Pancreas (tissue), 10 donors: Measurements from ENCODE around the gene SLC8A1. TPM values are rescaled to one million over a fixed set of nuclear protein-coding genes. Genes with fewer than 3 reads are reported as not detected.

Experiments used
- ATAC-seq, 4 donors: fragments of 200-7000 bp; cut with Tn5 transposase; one replicate each; pipeline versions ENCODE4 v1.8.0 to v1.9.1; 2020; ENCODE audit warnings: mild to moderate bottlenecking in 4 of 4, moderate library complexity in 4 of 4
- DNase-seq, 6 donors: peaks; one replicate each; pipeline ENCODE4 v3.0.0-alpha.2; 2020
- FAIRE-seq: peaks from 2 replicates; lab custom pipeline; 2012; peaks lifted over from hg19 to GRCh38; lab: Jason Lieb, UNC
- H3K27ac ChIP-seq, 4 donors: fragments of 200-600 bp; sonication (generic); 1 replicate in 3 of 4; 2 replicates in 1 of 4; pipeline versions ENCODE4 v1.5.0 to v1.8.0; 2020
- H3K27me3 ChIP-seq, 4 donors: fragments of 200-600 bp; one replicate each; pipeline ENCODE4 v1.8.0; 2021
- H3K36me3 ChIP-seq, 3 donors: fragments of 200-600 bp; sonication (generic) in 1 of 3; one replicate each; pipeline versions ENCODE4 v1.5.0 to v1.8.0; 2020 to 2021
- H3K4me1 ChIP-seq, 3 donors: fragments of 200-600 bp; one replicate each; pipeline ENCODE4 v1.8.0; 2021
- H3K4me3 ChIP-seq, 4 donors: fragments of 200-600 bp; sonication (generic) in 2 of 4; one replicate each; pipeline versions ENCODE4 v1.5.0 to v1.8.0; 2020 to 2021
- H3K9me3 ChIP-seq, 4 donors: fragments of 200-600 bp; one replicate each; pipeline ENCODE4 v1.8.0; 2021
- WGBS, 2 donors: extraction: QIAGEN DNeasy Blood & Tissue Kit; methylation state at CpG; one replicate each; pipeline ENCODE4 v1.1.7; 2013; 5-methylcytosine and 5-hydroxymethylcytosine counted together
- intact Hi-C, 3 donors: fragments of 100-400 bp; cut with DNase I; formaldehyde crosslinking; loops; one replicate each; pipeline versions ENCODE4 v1.11.1 to v1.14.2; 2022
- polyA plus RNA-seq, 2 donors: library from polyadenylated mRNA; stranded (reverse); fragments of 200-250 nt; gene quantifications; one replicate each; pipeline ENCODE4 v1.2.3, GENCODE V29; 2013
- total RNA-seq, 6 donors: library from RNA; stranded (reverse); fragmentation: NEBNext Ultra II Directional in 4 of 6; extraction: Animal tissue kit (Norgen Biotek cat#: 25700) in 4 of 6; gene quantifications; one replicate each; pipeline versions ENCODE4 v1.2.1 to v1.2.4, GENCODE V29; 2021 to 2023
- TF ChIP-seq, protein P1 (sequence below), 4 donors: fragments of 200-600 bp; sonication (generic) in 3 of 4; IDR thresholded peaks; one replicate each; pipeline versions ENCODE4 v1.5.0 to v1.8.0; 2021; ENCODE audit warnings: antibody characterized with exemption in 4 of 4
- donor health status: healthy with polysubstance abuse.
- donor health status: DM: no; HTN: no; CAD: no; lungs with moderate emphysema.
- donor health status: DM: no; HTN: no; CAD: no.
- donor health status: control.
- donor health status: control.
- donor health status: Bipolar disorder and iron deficiency.
- donor health status: DM: yes; HTN: yes; CAD: no.
- donor health status: DM: no; HTN: no; CAD: no.
- donor health status: DM: no; HTN: no; CAD: no.
- donor health status: DM: yes; HTN: yes; CAD: no.

Gene SLC8A1
- total and polyA plus RNA-seq, 8 donors: 0.19 to 12.4 (median 2.3) TPM

DNA sequence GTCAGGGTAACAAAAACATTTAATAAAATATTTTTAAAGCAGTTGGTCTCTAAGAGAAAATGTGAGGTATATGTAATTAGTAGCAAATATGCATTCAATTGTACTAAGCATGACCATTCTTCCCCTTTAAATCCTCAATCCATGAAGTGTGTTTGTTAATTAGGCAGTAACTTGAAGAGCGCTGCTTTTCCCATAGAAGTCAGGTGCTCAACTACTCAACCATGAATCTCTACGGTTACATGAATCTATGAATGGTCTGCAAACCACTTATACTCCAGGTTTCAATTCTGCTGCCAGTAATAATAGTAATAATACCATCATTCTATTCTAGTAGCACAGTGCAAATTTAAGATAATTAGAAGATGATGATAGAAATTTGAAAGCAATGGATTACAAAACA, 55.8 kb downstream of the SLC8A1 start:
- 77 to 78% methylated on average over 2 of the region's 2 CpGs for WGBS, 2 donors
- Histone ChIP-seq H3K4me1 (no peaks in the 10 kb centered on the region), H3K27me3 (no peaks in the 10 kb centered on the region), H3K36me3 (no peaks in the 10 kb centered on the region), H3K4me3 (no peak overlapping the region), H3K9me3 (no peaks in the 10 kb centered on the region), H3K27ac (no peak overlapping the region)
- intact Hi-C loops: no loop called here
- ATAC-seq (no peak), FAIRE-seq (no peak), DNase-seq (no peak)
- TF ChIP-seq, protein P1, sequence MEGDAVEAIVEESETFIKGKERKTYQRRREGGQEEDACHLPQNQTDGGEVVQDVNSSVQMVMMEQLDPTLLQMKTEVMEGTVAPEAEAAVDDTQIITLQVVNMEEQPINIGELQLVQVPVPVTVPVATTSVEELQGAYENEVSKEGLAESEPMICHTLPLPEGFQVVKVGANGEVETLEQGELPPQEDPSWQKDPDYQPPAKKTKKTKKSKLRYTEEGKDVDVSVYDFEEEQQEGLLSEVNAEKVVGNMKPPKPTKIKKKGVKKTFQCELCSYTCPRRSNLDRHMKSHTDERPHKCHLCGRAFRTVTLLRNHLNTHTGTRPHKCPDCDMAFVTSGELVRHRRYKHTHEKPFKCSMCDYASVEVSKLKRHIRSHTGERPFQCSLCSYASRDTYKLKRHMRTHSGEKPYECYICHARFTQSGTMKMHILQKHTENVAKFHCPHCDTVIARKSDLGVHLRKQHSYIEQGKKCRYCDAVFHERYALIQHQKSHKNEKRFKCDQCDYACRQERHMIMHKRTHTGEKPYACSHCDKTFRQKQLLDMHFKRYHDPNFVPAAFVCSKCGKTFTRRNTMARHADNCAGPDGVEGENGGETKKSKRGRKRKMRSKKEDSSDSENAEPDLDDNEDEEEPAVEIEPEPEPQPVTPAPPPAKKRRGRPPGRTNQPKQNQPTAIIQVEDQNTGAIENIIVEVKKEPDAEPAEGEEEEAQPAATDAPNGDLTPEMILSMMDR (IDR thresholded peaks at IDR 0.05): no peak

DNA sequence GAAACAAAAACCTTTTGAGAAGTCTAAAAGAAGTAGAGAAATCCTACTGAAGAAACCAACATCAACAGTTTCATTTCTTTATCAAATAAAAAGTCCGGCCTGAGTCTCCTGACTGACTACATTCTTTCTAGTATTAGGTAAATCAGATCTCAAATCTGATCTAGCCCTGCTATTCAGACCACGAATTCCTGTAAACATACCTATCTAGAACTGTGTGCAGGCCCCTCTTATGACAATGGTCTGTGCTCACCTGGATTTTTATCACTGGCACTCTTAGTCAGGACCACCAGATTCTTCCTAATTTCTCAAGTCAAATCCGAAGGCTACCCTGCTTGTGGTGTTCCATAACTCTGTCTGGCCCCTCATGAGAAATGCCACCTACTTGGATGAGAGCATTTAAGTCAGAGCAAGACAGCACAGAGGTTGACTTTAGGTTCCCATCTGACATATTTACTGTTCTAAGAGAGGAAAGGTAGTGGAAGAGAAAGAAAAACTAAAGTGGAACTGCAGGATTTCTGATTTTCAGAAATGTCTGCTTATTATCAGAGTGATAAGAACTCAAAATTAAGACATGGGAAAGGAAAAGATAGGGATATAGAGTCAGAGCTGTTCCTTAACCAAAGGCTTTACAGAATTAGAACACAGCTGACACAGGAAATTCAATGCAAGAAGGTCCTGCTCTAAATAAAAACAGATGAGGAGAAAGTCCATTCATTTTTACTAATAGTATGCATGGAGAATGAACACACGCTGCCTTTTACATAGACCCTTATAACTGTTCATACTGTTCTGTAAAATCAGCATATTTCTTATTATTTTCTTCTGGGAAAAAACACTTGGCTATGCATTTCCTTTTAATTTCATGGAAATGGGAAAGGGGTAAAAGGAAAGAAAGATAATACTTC, 56.5 kb downstream of the SLC8A1 start:
- FAIRE-seq (no peak), DNase-seq (no peak), ATAC-seq (peak in 1 of 4 donors; percentile 60)
- H3K9me3 ChIP-seq: no peaks in the 10 kb centered on the region
- no peaks in the 10 kb centered on the region for H3K27me3 ChIP-seq
- WGBS, 2 donors: 33 to 34% methylated on average over 4 of the region's 4 CpGs
- no peaks in the 10 kb centered on the region for H3K4me1 ChIP-seq
- TF ChIP-seq, protein P1 (IDR thresholded peaks at IDR 0.05): no peak
- no peak overlapping the region for H3K4me3 ChIP-seq
- H3K27ac ChIP-seq: no peak overlapping the region
- intact Hi-C loops: no loop called here
- H3K36me3 ChIP-seq: no peaks in the 10 kb centered on the region

DNA sequence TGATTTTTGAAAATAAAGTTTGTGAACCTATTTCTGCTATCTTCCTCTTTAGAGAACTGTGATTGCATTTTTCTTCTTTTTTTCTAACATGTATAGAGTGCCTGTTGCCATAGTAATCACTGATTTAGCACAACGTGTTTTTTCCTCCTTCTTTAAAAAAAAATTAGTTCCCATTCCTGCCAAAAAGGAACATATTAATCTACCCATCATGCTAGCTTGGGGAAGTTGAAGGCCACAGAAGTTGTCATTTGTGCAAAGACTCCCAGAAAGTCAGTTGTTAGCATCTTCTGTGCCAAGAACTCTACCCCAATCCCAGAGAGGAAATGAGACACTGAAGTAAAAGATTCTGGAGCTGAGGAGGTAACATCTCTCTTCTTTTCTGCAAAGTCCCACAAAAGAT, 57.3 kb downstream of the SLC8A1 start:
- DNase-seq (no peak), FAIRE-seq (no peak), ATAC-seq (peak in 3 of 4 donors; percentile 18 to 66 (median 56))
- H3K27ac ChIP-seq: no peak overlapping the region
- H3K4me1 ChIP-seq: no peaks in the 10 kb centered on the region
- intact Hi-C loops: no loop called here
- no peaks in the 10 kb centered on the region for H3K27me3 ChIP-seq
- TF ChIP-seq, protein P1 (IDR thresholded peaks at IDR 0.05): no peak
- 9 to 11% methylated on average over 1 of the region's 1 CpG for WGBS, 2 donors
- H3K36me3 ChIP-seq: no peaks in the 10 kb centered on the region
- H3K9me3 ChIP-seq: no peaks in the 10 kb centered on the region
- no peak overlapping the region for H3K4me3 ChIP-seq

DNA sequence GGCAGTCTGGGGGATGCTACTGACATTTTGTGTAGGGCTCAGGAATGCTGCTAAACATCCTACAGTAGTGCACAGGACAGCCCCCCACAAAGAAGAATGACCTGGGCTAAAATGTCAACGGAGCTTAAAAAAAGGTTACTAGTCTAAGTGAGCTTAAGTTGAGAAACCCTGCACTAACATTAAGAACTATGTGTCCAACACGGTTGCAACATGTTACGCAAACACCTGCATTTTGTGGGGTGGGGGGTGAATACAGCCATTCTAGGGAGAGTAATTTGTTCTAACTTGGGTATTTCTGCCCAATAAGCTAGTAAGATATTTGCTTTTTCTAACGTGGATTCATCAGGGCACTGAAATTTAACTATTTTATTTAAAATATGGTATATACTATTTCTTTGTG, 57.9 kb downstream of the SLC8A1 start:
- no peak overlapping the region for H3K4me3 ChIP-seq
- ATAC-seq: no peak

More for the DNA sequence above, 57.9 kb downstream of the SLC8A1 start:
- H3K4me1 ChIP-seq: no peaks in the 10 kb centered on the region
- H3K27me3 ChIP-seq: no peaks in the 10 kb centered on the region
- intact Hi-C loops: no loop called here
- no peak for DNase-seq
- FAIRE-seq: no peak
- H3K9me3 ChIP-seq: no peaks in the 10 kb centered on the region
- no peaks in the 10 kb centered on the region for H3K36me3 ChIP-seq
- 48 to 76% methylated on average over 4 of the region's 4 CpGs for WGBS, 2 donors
- TF ChIP-seq, protein P1 (IDR thresholded peaks at IDR 0.05): no peak
- H3K27ac ChIP-seq: no peak overlapping the region
